IPS DF 4.7 (cell line): ENCODE measurements around the gene TMEM138.

Experiments used
- DNase-seq: peaks from one replicate; pipeline ENCODE4 v3.0.0-alpha.2; 2013; ENCODE audit warnings: low spot score; ENCODE audit errors: extremely low read depth

The TMEM138 gene

GRCh38 chr11:61361741-61362541, at the start of gene TMEM138, which contains the start of gene CYB561A3:
TMEM138 (plus strand) TSS chr11:61362374; CDS start chr11:61364391, 2,017 bp downstream.
CYB561A3 (minus strand) TSS chr11:61361882; CDS start chr11:61356713, 5,169 bp downstream.
- peak; percentile 46 for DNase-seq

GRCh38 chr11:61315260-61315659, 46.9 kb upstream of the TMEM138 start:
- DNase-seq: no peak

- DNase-seq: no peak
Observed at GRCh38 chr11:61325649-61326414, 36.3 kb upstream of the TMEM138 start.

GRCh38 chr11:61327669-61328071, 34.5 kb upstream of the TMEM138 start:
- no peak for DNase-seq

- DNase-seq: no peak
Observed at GRCh38 chr11:61328351-61328750, 33.8 kb upstream of the TMEM138 start.

- no peak for DNase-seq
Observed at GRCh38 chr11:61329871-61330270, 32.3 kb upstream of the TMEM138 start.

GRCh38 chr11:61331651-61332050, 30.5 kb upstream of the TMEM138 start:
- DNase-seq: no peak

GRCh38 chr11:61332281-61332796, 29.8 kb upstream of the TMEM138 start:
- no peak for DNase-seq

GRCh38 chr11:61332797-61333549, 29.2 kb upstream of the TMEM138 start, which contains the start of the genes DDB1 and TKFC:
DDB1 (minus strand) TSS chr11:61333105; CDS start chr11:61332968, 137 bp downstream.
TKFC (plus strand) TSS chr11:61333228; CDS start chr11:61334729, 1,501 bp downstream.
- peak; percentile 83 for DNase-seq

- no peak for DNase-seq
Observed at GRCh38 chr11:61333550-61334433, 28.4 kb upstream of the TMEM138 start.

GRCh38 chr11:61334434-61335354, 27.5 kb upstream of the TMEM138 start:
- DNase-seq: no peak

- DNase-seq: no peak
Observed at GRCh38 chr11:61335355-61335710, 26.8 kb upstream of the TMEM138 start.

- DNase-seq: peak; percentile 82
Observed at GRCh38 chr11:61336171-61336935, 25.8 kb upstream of the TMEM138 start.

- no peak for DNase-seq
Observed at GRCh38 chr11:61337706-61338470, 24.3 kb upstream of the TMEM138 start.

- DNase-seq: no peak
Observed at GRCh38 chr11:61338783-61339489, 23.2 kb upstream of the TMEM138 start.

- no peak for DNase-seq
Observed at GRCh38 chr11:61339490-61339878, 22.7 kb upstream of the TMEM138 start.

GRCh38 chr11:61340979-61341378, 21.2 kb upstream of the TMEM138 start:
- no peak for DNase-seq
